H9 (cell line): ENCODE measurements around the gene CRIP2. TPM values are rescaled to one million over a fixed set of nuclear protein-coding genes. Genes with fewer than 3 reads are reported as not detected.

ENCODE experiments used
- DNase-seq: peaks from one replicate; pipeline ENCODE4 v3.0.0-alpha.2; 2017
- H2AFZ ChIP-seq: one replicate; pipeline ENCODE4 v1.6.1; 2013; ENCODE audit warnings: mild to moderate bottlenecking, low read length, control low read depth, moderate library complexity
- H2AK5ac ChIP-seq: 2 replicates; pipeline ENCODE4 v1.6.1; 2013; ENCODE audit warnings: low read length, control low read depth, mixed read lengths; ENCODE audit not compliant: insufficient read length
- H2BK120ac ChIP-seq: one replicate; pipeline ENCODE4 v1.6.1; 2013; ENCODE audit warnings: low read depth, mild to moderate bottlenecking, low read length, control low read depth, inconsistent platforms; ENCODE audit not compliant: poor library complexity, severe bottlenecking
- H2BK12ac ChIP-seq: 2 replicates; pipeline ENCODE4 v1.6.1; 2013; ENCODE audit warnings: low read length, control low read depth, mixed read lengths, low read depth; ENCODE audit not compliant: insufficient read length
- H2BK15ac ChIP-seq: 2 replicates; pipeline ENCODE4 v1.6.1; 2013; ENCODE audit warnings: low read depth, low read length, control low read depth
- H2BK20ac ChIP-seq: one replicate; pipeline ENCODE4 v1.6.1; 2013; ENCODE audit warnings: low read depth, mild to moderate bottlenecking, low read length, control low read depth, inconsistent platforms; ENCODE audit not compliant: poor library complexity, severe bottlenecking
- H2BK5ac ChIP-seq: 2 replicates; pipeline ENCODE4 v1.6.1; 2013; ENCODE audit warnings: low read length, control low read depth, mixed read lengths; ENCODE audit not compliant: insufficient read length
- H3K14ac ChIP-seq: 2 replicates; pipeline ENCODE4 v1.6.1; 2013; ENCODE audit warnings: low read length, control low read depth; ENCODE audit not compliant: insufficient read depth
- H3K18ac ChIP-seq: 2 replicates; pipeline ENCODE4 v1.6.1; 2013; ENCODE audit warnings: low read depth, mild to moderate bottlenecking, mixed read lengths, low read length, control low read depth; ENCODE audit not compliant: insufficient read length
- H3K23ac ChIP-seq: 2 replicates; pipeline ENCODE4 v1.6.1; 2013; ENCODE audit warnings: low read length, control low read depth, mixed read lengths, low read depth; ENCODE audit not compliant: insufficient read length
- H3K23me2 ChIP-seq: 2 replicates; pipeline ENCODE4 v1.6.1; 2013; ENCODE audit warnings: low read depth, mild to moderate bottlenecking, mixed read lengths, low read length, control low read depth; ENCODE audit not compliant: insufficient read length, poor library complexity, severe bottlenecking
- H3K27ac ChIP-seq: 2 replicates; pipeline ENCODE4 v1.5.1; 2013; ENCODE audit warnings: low read length, control low read depth, mixed read lengths, low read depth; ENCODE audit not compliant: insufficient read length
- H3K27me3 ChIP-seq: 2 replicates; pipeline ENCODE4 v1.6.1; 2013; ENCODE audit warnings: low read length, control low read depth, inconsistent platforms; ENCODE audit not compliant: insufficient read depth
- H3K4ac ChIP-seq: 2 replicates; pipeline ENCODE4 v1.6.1; 2013; ENCODE audit warnings: low read depth, mild to moderate bottlenecking, control low read depth, inconsistent platforms, low read length, moderate library complexity
- H3K4me1 ChIP-seq: 2 replicates; pipeline ENCODE4 v1.6.1; 2013; ENCODE audit warnings: low read length, control low read depth, inconsistent platforms; ENCODE audit not compliant: insufficient read depth
- H3K4me2 ChIP-seq: 2 replicates; pipeline ENCODE4 v1.6.1; 2013; ENCODE audit warnings: low read length, control low read depth, mixed read lengths; ENCODE audit not compliant: insufficient read length, insufficient read depth
- H3K56ac ChIP-seq: 2 replicates; pipeline ENCODE4 v1.6.1; 2013; ENCODE audit warnings: low read depth, mild to moderate bottlenecking, mixed read lengths, low read length, control low read depth; ENCODE audit not compliant: insufficient read length
- H3K79me1 ChIP-seq: 2 replicates; pipeline ENCODE4 v1.6.1; 2013; ENCODE audit warnings: low read depth, mild to moderate bottlenecking, moderate library complexity, low read length, control low read depth, inconsistent platforms; ENCODE audit not compliant: insufficient read depth, poor library complexity, severe bottlenecking
- H3K79me2 ChIP-seq: 2 replicates; pipeline ENCODE4 v1.6.1; 2013; ENCODE audit warnings: low read length, control low read depth, inconsistent platforms; ENCODE audit not compliant: insufficient read depth
- H3K9ac ChIP-seq: 2 replicates; pipeline ENCODE4 v1.6.1; 2013; ENCODE audit warnings: low read length, control low read depth, mixed read lengths; ENCODE audit not compliant: insufficient read length; ENCODE audit errors: extremely low read depth
- H3K9me3 ChIP-seq: one replicate; pipeline ENCODE4 v1.6.1; 2013; ENCODE audit warnings: low read depth, low read length, inconsistent platforms; ENCODE audit not compliant: control insufficient read depth
- H3T11ph ChIP-seq: one replicate; pipeline ENCODE4 v1.6.1; 2013; ENCODE audit warnings: mild to moderate bottlenecking, low read length, control low read depth, inconsistent platforms
- H4K20me1 ChIP-seq: one replicate; pipeline ENCODE4 v1.6.1; 2013; ENCODE audit not compliant: control insufficient read depth, insufficient read length, insufficient read depth
- H4K5ac ChIP-seq: 2 replicates; pipeline ENCODE4 v1.6.1; 2013; ENCODE audit warnings: low read depth, mild to moderate bottlenecking, mixed read lengths, low read length, control low read depth; ENCODE audit not compliant: insufficient read length
- H4K8ac ChIP-seq: replicated peaks from 2 replicates; pipeline ENCODE4 v1.6.1; 2013; ENCODE audit warnings: low read length, control low read depth, mixed read lengths, low read depth; ENCODE audit not compliant: insufficient read length
- H4K91ac ChIP-seq: 2 replicates; pipeline ENCODE4 v1.6.1; 2013; ENCODE audit warnings: low read depth, mild to moderate bottlenecking, moderate library complexity, mixed read lengths, low read length, control low read depth; ENCODE audit not compliant: insufficient read length
- H3K27ac Mint-ChIP-seq, 3 experiments: 2 replicates in 2 of 3; 3 replicates in 1 of 3; pipeline ENCODE4 v1.8.0; 2020 to 2021; ENCODE audit warnings: mixed read lengths in 3 of 3, mild to moderate bottlenecking in 1 of 3, moderate library complexity in 1 of 3
- H3K27me3 Mint-ChIP-seq: 2 replicates; pipeline ENCODE4 v1.8.0; 2021; ENCODE audit warnings: low read depth, mild to moderate bottlenecking, moderate library complexity, mixed read lengths
- H3K36me3 Mint-ChIP-seq, 3 experiments: 2 replicates in 2 of 3; 3 replicates in 1 of 3; pipeline ENCODE4 v1.8.0; 2020 to 2021; ENCODE audit warnings: low read depth in 3 of 3, mixed read lengths in 3 of 3; ENCODE audit not compliant: insufficient read depth in 1 of 3
- H3K4me1 Mint-ChIP-seq, 2 experiments: 2 replicates each; pipeline ENCODE4 v1.8.0; 2020; ENCODE audit warnings: mixed read lengths in 2 of 2
- H3K4me3 Mint-ChIP-seq, 2 experiments: 2 replicates in 1 of 2; 3 replicates in 1 of 2; pipeline ENCODE4 v1.8.0; 2020 to 2021; ENCODE audit warnings: mild to moderate bottlenecking in 2 of 2, mixed read lengths in 2 of 2, moderate library complexity in 1 of 2
- H3K9me3 Mint-ChIP-seq, 2 experiments: 2 replicates in 1 of 2; 3 replicates in 1 of 2; pipeline ENCODE4 v1.8.0; 2020; ENCODE audit warnings: mild to moderate bottlenecking in 2 of 2, mixed read lengths in 2 of 2, moderate library complexity in 1 of 2
- WGBS: extraction: QIAGEN DNeasy Blood & Tissue Kit; methylation state at CpG from one replicate; pipeline ENCODE4 v1.1.7; 2013; ENCODE audit warnings: missing lambda C conversion rate, low lambda C conversion rate, mixed read lengths; ENCODE audit not compliant: insufficient read length; ENCODE audit errors: extremely low coverage; 5-methylcytosine and 5-hydroxymethylcytosine counted together
- total RNA-seq: library from RNA; stranded (reverse); gene quantifications from 2 replicates; pipeline ENCODE4 v1.2.1, GENCODE V29; 2021
- TF ChIP-seq, protein P1 (sequence below): fragments of 200-600 bp; sonication (generic); conservative IDR thresholded peaks from 3 replicates; pipeline ENCODE4 v1.8.0; 2021; ENCODE audit warnings: antibody characterized with exemption, mild to moderate bottlenecking

The CRIP2 gene
- total RNA-seq, 1 experiment from 2014 or later, result 5.7 TPM

DNA sequence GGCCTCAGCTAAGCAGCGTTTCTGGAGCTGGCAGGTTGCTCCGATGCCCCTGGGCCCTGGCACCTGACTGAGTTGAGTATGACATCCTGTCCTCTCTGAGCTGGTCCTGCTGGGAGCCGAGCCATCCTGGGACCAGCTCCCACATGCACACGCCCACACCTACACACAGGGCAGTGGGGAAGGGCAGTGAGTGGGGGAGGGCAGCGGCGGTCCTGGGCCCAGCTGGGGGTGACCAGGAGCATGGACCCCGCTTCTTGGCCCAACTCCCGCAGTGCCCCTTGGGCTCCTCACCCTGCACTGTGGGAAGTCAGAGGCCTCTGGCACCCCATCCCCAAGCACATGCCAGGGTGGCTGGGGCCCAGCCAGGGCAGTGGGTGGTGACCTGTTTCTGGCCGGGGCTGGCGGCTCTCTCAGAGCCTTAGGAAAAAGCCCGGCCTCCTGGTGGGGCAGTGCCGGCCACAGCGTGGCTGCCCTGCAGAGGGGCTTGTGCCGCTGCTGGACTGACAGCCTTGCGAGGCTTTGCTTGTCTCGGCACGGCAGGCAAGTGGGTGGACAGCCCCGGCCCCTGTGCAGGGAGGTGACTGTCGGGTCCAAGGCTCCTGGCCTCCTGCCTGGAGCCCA, 5.9 kb upstream of the CRIP2 start:
- Histone ChIP-seq H3K14ac (no peak overlapping the region), H3K23me2 (no peaks in the 10 kb centered on the region), H3K9me3 (no peaks in the 10 kb centered on the region), H2AK5ac (no peak overlapping the region), H3K23ac (no peak overlapping the region), H3K4me2 (no peak overlapping the region), H2BK15ac (no peak overlapping the region), H2BK5ac (no peak overlapping the region), H2BK12ac (no peak overlapping the region), H4K5ac (no peak overlapping the region), H3T11ph (no peak overlapping the region), H3K4me1 (no peaks in the 10 kb centered on the region; the same call in 1 of the 2 replicates), H3K9ac (no peak overlapping the region), H3K27ac (no peak overlapping the region), H2AFZ (no peak overlapping the region), H3K18ac (no peak overlapping the region), H3K4ac (no peak overlapping the region), H3K56ac (no peak overlapping the region), H4K8ac (no peak overlapping the region), H4K20me1 (no peaks in the 10 kb centered on the region), H3K79me1 (no peaks in the 10 kb centered on the region), H2BK120ac (no peak overlapping the region), H4K91ac (no peak overlapping the region), H2BK20ac (no peak overlapping the region), H3K27me3 (no peaks in the 10 kb centered on the region), H3K79me2 (no peaks in the 10 kb centered on the region)
- Mint-ChIP-seq H3K9me3 (no peaks in the 10 kb centered on the region), H3K27ac (no peak overlapping the region), H3K27me3 (no peaks in the 10 kb centered on the region), H3K4me3 (no peak overlapping the region), H3K4me1 (peaks cover 2 to 7% of the 10 kb centered on the region in 2 experiments; a peak in 2 of 4 replicates), H3K36me3 (peaks cover 3 to 15% (median 11%) of the 10 kb centered on the region in 3 experiments; a peak in 5 of 7 replicates)
- WGBS, result no CpG with 5 or more reads among the region's 19 CpGs
- TF ChIP-seq, protein P1, sequence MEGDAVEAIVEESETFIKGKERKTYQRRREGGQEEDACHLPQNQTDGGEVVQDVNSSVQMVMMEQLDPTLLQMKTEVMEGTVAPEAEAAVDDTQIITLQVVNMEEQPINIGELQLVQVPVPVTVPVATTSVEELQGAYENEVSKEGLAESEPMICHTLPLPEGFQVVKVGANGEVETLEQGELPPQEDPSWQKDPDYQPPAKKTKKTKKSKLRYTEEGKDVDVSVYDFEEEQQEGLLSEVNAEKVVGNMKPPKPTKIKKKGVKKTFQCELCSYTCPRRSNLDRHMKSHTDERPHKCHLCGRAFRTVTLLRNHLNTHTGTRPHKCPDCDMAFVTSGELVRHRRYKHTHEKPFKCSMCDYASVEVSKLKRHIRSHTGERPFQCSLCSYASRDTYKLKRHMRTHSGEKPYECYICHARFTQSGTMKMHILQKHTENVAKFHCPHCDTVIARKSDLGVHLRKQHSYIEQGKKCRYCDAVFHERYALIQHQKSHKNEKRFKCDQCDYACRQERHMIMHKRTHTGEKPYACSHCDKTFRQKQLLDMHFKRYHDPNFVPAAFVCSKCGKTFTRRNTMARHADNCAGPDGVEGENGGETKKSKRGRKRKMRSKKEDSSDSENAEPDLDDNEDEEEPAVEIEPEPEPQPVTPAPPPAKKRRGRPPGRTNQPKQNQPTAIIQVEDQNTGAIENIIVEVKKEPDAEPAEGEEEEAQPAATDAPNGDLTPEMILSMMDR, result no peak
- DNase-seq, result no peak
